ENCODE measurements around the gene PKD2L1. TPM values are rescaled to one million over a fixed set of nuclear protein-coding genes. Genes with fewer than 3 reads are reported as not detected.

PKD2L1 gene
- total RNA-seq, 1 donor from 2014 or later = not detected

- intact Hi-C loops (cut with micrococcal nuclease) = no loop called here
- peaks cover 38% of the 10 kb centered on the region for H3K4me1 Mint-ChIP-seq (ENCODE audit: low read depth)
Observed at GRCh38 chr10:100339236-100339635, 9.2 kb upstream of the PKD2L1 start.

GRCh38 chr10:100338434-100339036 is 8.5 kb upstream of the PKD2L1 start:
- H3K9me3 Mint-ChIP-seq = no peaks in the 10 kb centered on the region
- no peak overlapping the region for H3K4me3 Mint-ChIP-seq
- peaks cover 35% of the 10 kb centered on the region for H3K4me1 Mint-ChIP-seq (ENCODE audit: low read depth)
- intact Hi-C loops (cut with micrococcal nuclease) = loop anchor here (1.0 kb wide), 4 partner anchors 35 to 180 kb away; no protein-coding TSS in a partner anchor
- H3K27me3 Mint-ChIP-seq (ENCODE audit: insufficient read depth) = peaks cover 17% of the 10 kb centered on the region
- no peak overlapping the region for H3K27ac Mint-ChIP-seq
- no peaks in the 10 kb centered on the region for H3K36me3 Mint-ChIP-seq (ENCODE audit: low read depth)
- peak; percentile 67 for DNase-seq (ENCODE audit: low spot score)

More at GRCh38 chr10:100339236-100339635, 9.2 kb upstream of the PKD2L1 start:
- Mint-ChIP-seq H3K36me3 (ENCODE audit: low read depth) (no peaks in the 10 kb centered on the region), H3K27ac (no peak overlapping the region), H3K27me3 (ENCODE audit: insufficient read depth) (peaks cover 10% of the 10 kb centered on the region), H3K9me3 (no peaks in the 10 kb centered on the region), H3K4me3 (no peak overlapping the region)
- no peak for DNase-seq (ENCODE audit: low spot score)

- H3K27ac Mint-ChIP-seq = no peak overlapping the region
- peaks cover 22% of the 10 kb centered on the region for H3K4me1 Mint-ChIP-seq (ENCODE audit: low read depth)
- DNase-seq (ENCODE audit: low spot score) = no peak
- H3K27me3 Mint-ChIP-seq (ENCODE audit: insufficient read depth) = peaks cover 21% of the 10 kb centered on the region
- intact Hi-C loops (cut with micrococcal nuclease) = no loop called here
- no peaks in the 10 kb centered on the region for H3K9me3 Mint-ChIP-seq
- H3K4me3 Mint-ChIP-seq = no peak overlapping the region
- H3K36me3 Mint-ChIP-seq (ENCODE audit: low read depth) = no peaks in the 10 kb centered on the region
Observed at GRCh38 chr10:100334762-100335161, 4.7 kb upstream of the PKD2L1 start.

- no peaks in the 10 kb centered on the region for H3K36me3 Mint-ChIP-seq (ENCODE audit: low read depth)
- intact Hi-C loops (cut with micrococcal nuclease) = no loop called here
- no peaks in the 10 kb centered on the region for H3K9me3 Mint-ChIP-seq
- no peak overlapping the region for H3K27ac Mint-ChIP-seq
- no peak for DNase-seq (ENCODE audit: low spot score)
- H3K4me1 Mint-ChIP-seq (ENCODE audit: low read depth) = peaks cover 13% of the 10 kb centered on the region
- H3K4me3 Mint-ChIP-seq = no peak overlapping the region
- H3K27me3 Mint-ChIP-seq (ENCODE audit: insufficient read depth) = peaks cover 21% of the 10 kb centered on the region
Observed at GRCh38 chr10:100333661-100334440, 3.8 kb upstream of the PKD2L1 start.

GRCh38 chr10:100333106-100333505 is 3.1 kb upstream of the PKD2L1 start:
- no peaks in the 10 kb centered on the region for H3K36me3 Mint-ChIP-seq (ENCODE audit: low read depth)
- no peak overlapping the region for H3K27ac Mint-ChIP-seq
- DNase-seq (ENCODE audit: low spot score) = no peak
- no peaks in the 10 kb centered on the region for H3K9me3 Mint-ChIP-seq
- peaks cover 5% of the 10 kb centered on the region for H3K4me1 Mint-ChIP-seq (ENCODE audit: low read depth)
- intact Hi-C loops (cut with micrococcal nuclease) = no loop called here
- H3K27me3 Mint-ChIP-seq (ENCODE audit: insufficient read depth) = peaks cover 17% of the 10 kb centered on the region
- no peak overlapping the region for H3K4me3 Mint-ChIP-seq

- H3K9me3 Mint-ChIP-seq = no peaks in the 10 kb centered on the region
- intact Hi-C loops (cut with micrococcal nuclease) = no loop called here
- no peaks in the 10 kb centered on the region for H3K36me3 Mint-ChIP-seq (ENCODE audit: low read depth)
- no peak overlapping the region for H3K4me3 Mint-ChIP-seq
- peaks cover 16% of the 10 kb centered on the region for H3K4me1 Mint-ChIP-seq (ENCODE audit: low read depth)
- DNase-seq (ENCODE audit: low spot score) = no peak
- peaks cover 4% of the 10 kb centered on the region for H3K27me3 Mint-ChIP-seq (ENCODE audit: insufficient read depth)
- H3K27ac Mint-ChIP-seq = peak overlapping the region; percentile 27
Observed at GRCh38 chr10:100328198-100328597, 1.8 kb downstream of the PKD2L1 start.

- intact Hi-C loops (cut with micrococcal nuclease) = loop anchor here (1.0 kb wide), 1 partner anchor 41 kb away; the partner anchor contains the start of gene BLOC1S2
- H3K27ac Mint-ChIP-seq = no peak overlapping the region
- H3K36me3 Mint-ChIP-seq (ENCODE audit: low read depth) = no peaks in the 10 kb centered on the region
Observed at GRCh38 chr10:100327718-100328009, 2.4 kb downstream of the PKD2L1 start.

GRCh38 chr10:100327007-100327717 is 2.9 kb downstream of the PKD2L1 start:
- Mint-ChIP-seq H3K4me3 (no peak overlapping the region), H3K27me3 (ENCODE audit: insufficient read depth) (peaks cover 6% of the 10 kb centered on the region), H3K9me3 (no peaks in the 10 kb centered on the region), H3K27ac (peak overlapping the region; percentile 79), H3K36me3 (ENCODE audit: low read depth) (no peaks in the 10 kb centered on the region), H3K4me1 (ENCODE audit: low read depth) (peaks cover 13% of the 10 kb centered on the region)
- intact Hi-C loops (cut with micrococcal nuclease) = loop anchor here (1.0 kb wide), 1 partner anchor 41 kb away; the partner anchor contains the start of gene BLOC1S2
- DNase-seq (ENCODE audit: low spot score) = peak; percentile 49

More at GRCh38 chr10:100327718-100328009, 2.4 kb downstream of the PKD2L1 start:
- no peak for DNase-seq (ENCODE audit: low spot score)
- H3K4me1 Mint-ChIP-seq (ENCODE audit: low read depth) = peaks cover 13% of the 10 kb centered on the region
- H3K9me3 Mint-ChIP-seq = no peaks in the 10 kb centered on the region
- no peak overlapping the region for H3K4me3 Mint-ChIP-seq
- peaks cover 4% of the 10 kb centered on the region for H3K27me3 Mint-ChIP-seq (ENCODE audit: insufficient read depth)

- DNase-seq (ENCODE audit: low spot score) = no peak
- intact Hi-C loops (cut with micrococcal nuclease) = no loop called here
- no peaks in the 10 kb centered on the region for H3K9me3 Mint-ChIP-seq
- H3K27ac Mint-ChIP-seq = no peak overlapping the region
- no peaks in the 10 kb centered on the region for H3K36me3 Mint-ChIP-seq (ENCODE audit: low read depth)
- peaks cover 14% of the 10 kb centered on the region for H3K27me3 Mint-ChIP-seq (ENCODE audit: insufficient read depth)
- no peak overlapping the region for H3K4me3 Mint-ChIP-seq
- H3K4me1 Mint-ChIP-seq (ENCODE audit: low read depth) = peaks cover 13% of the 10 kb centered on the region
Observed at GRCh38 chr10:100325158-100325557, 4.9 kb downstream of the PKD2L1 start.

- H3K27ac Mint-ChIP-seq = no peak overlapping the region
- no peak for DNase-seq (ENCODE audit: low spot score)
Observed at GRCh38 chr10:100319707-100320402, 10.2 kb downstream of the PKD2L1 start.

GRCh38 chr10:100318207-100318606 is 11.8 kb downstream of the PKD2L1 start:
- no peaks in the 10 kb centered on the region for H3K9me3 Mint-ChIP-seq
- H3K27ac Mint-ChIP-seq = no peak overlapping the region
- peaks cover 43% of the 10 kb centered on the region for H3K27me3 Mint-ChIP-seq (ENCODE audit: insufficient read depth)
- no peak overlapping the region for H3K4me3 Mint-ChIP-seq
- DNase-seq (ENCODE audit: low spot score) = no peak
- no peaks in the 10 kb centered on the region for H3K4me1 Mint-ChIP-seq (ENCODE audit: low read depth)
- no peaks in the 10 kb centered on the region for H3K36me3 Mint-ChIP-seq (ENCODE audit: low read depth)
- intact Hi-C loops (cut with micrococcal nuclease) = no loop called here

More at GRCh38 chr10:100319707-100320402, 10.2 kb downstream of the PKD2L1 start:
- intact Hi-C loops (cut with micrococcal nuclease) = no loop called here
- no peaks in the 10 kb centered on the region for H3K9me3 Mint-ChIP-seq
- H3K27me3 Mint-ChIP-seq (ENCODE audit: insufficient read depth) = peaks cover 32% of the 10 kb centered on the region
- no peaks in the 10 kb centered on the region for H3K4me1 Mint-ChIP-seq (ENCODE audit: low read depth)
- H3K36me3 Mint-ChIP-seq (ENCODE audit: low read depth) = no peaks in the 10 kb centered on the region
- no peak overlapping the region for H3K4me3 Mint-ChIP-seq

GRCh38 chr10:100315615-100316014 is 14.4 kb downstream of the PKD2L1 start:
- intact Hi-C loops (cut with micrococcal nuclease) = no loop called here
- Mint-ChIP-seq H3K27me3 (ENCODE audit: insufficient read depth) (peaks cover 52% of the 10 kb centered on the region), H3K36me3 (ENCODE audit: low read depth) (no peaks in the 10 kb centered on the region)

More at GRCh38 chr10:100315615-100316014, 14.4 kb downstream of the PKD2L1 start:
- DNase-seq (ENCODE audit: low spot score) = no peak
- Mint-ChIP-seq H3K4me1 (ENCODE audit: low read depth) (no peaks in the 10 kb centered on the region), H3K27ac (no peak overlapping the region), H3K4me3 (no peak overlapping the region), H3K9me3 (no peaks in the 10 kb centered on the region)
